ENCODE results near the gene GZMB.
A peak's percentile ranks its signal among the peaks of the same experiment; 100 is the strongest.

GZMB gene

GRCh38 chr14:24674204-24674970 lies 40.4 kb upstream of the GZMB start:
- ATAC-seq (ENCODE audit: insufficient read depth, low read depth) = peak; percentile 69

GRCh38 chr14:24673534-24674203 lies 39.7 kb upstream of the GZMB start:
- Histone ChIP-seq H4K20me1 (ENCODE audit: insufficient read depth, low read length) (no peaks in the 10 kb centered on the region), H2AFZ (ENCODE audit: low read depth, low read length) (peak overlapping the region; percentile 40), H3K9ac (ENCODE audit: low read depth, low read length) (peak overlapping the region; percentile 20; the same call in 1 of the 2 replicates), H3K9me3 (ENCODE audit: insufficient read depth, low read length, severe bottlenecking) (no peaks in the 10 kb centered on the region), H3K79me2 (ENCODE audit: insufficient read depth, low read length) (no peaks in the 10 kb centered on the region), H3K36me3 (ENCODE audit: insufficient read depth, low read length) (no peaks in the 10 kb centered on the region), H3K4me1 (ENCODE audit: insufficient read depth, low read length) (peaks cover 32% of the 10 kb centered on the region), H3K27me3 (ENCODE audit: insufficient read depth, low read length, poor library complexity) (peaks cover 8% of the 10 kb centered on the region), H3K4me2 (ENCODE audit: insufficient read depth, low read length) (peak overlapping the region; percentile 62), H3K4me3 (ENCODE audit: low read depth in 1 of 2, low read length in 2 of 2) (peak overlapping the region in 1 of 2 experiments; percentile 48; a peak in 2 of 4 replicates), H3K27ac (ENCODE audit: low read length) (peak overlapping the region; percentile 72)
- TF ChIP-seq CTCF (IDR thresholded peaks at IDR 0.05; ENCODE audit: borderline replicate concordance, extremely low read depth, low read length, poor library complexity, severe bottlenecking) = no peak
- no peak for TF ChIP-seq EZH2 (IDR thresholded peaks at IDR 0.05; ENCODE audit: borderline replicate concordance, low read depth, low read length, severe bottlenecking)
- DNase-seq (peak; percentile 73), ATAC-seq (ENCODE audit: insufficient read depth, low read depth) (peak; percentile 90)

More at GRCh38 chr14:24674204-24674970, 40.4 kb upstream of the GZMB start:
- peak; percentile 56 for DNase-seq
- no peaks in the 10 kb centered on the region for H4K20me1 ChIP-seq (ENCODE audit: insufficient read depth, low read length)
- no peaks in the 10 kb centered on the region for H3K9me3 ChIP-seq (ENCODE audit: insufficient read depth, low read length, severe bottlenecking)
- H3K79me2 ChIP-seq (ENCODE audit: insufficient read depth, low read length) = no peaks in the 10 kb centered on the region
- peaks cover 8% of the 10 kb centered on the region for H3K27me3 ChIP-seq (ENCODE audit: insufficient read depth, low read length, poor library complexity)
- peak overlapping the region; percentile 72 for H3K27ac ChIP-seq (ENCODE audit: low read length)
- H3K9ac ChIP-seq (ENCODE audit: low read depth, low read length) = peak overlapping the region; percentile 20; the same call in 1 of the 2 replicates
- H3K36me3 ChIP-seq (ENCODE audit: insufficient read depth, low read length) = no peaks in the 10 kb centered on the region
- peak overlapping the region; percentile 40; the same call in 1 of the 2 replicates for H2AFZ ChIP-seq (ENCODE audit: low read depth, low read length)
- peak overlapping the region in 1 of 2 experiments; percentile 48; a peak in 2 of 4 replicates for H3K4me3 ChIP-seq (ENCODE audit: low read depth in 1 of 2, low read length in 2 of 2)
- H3K4me1 ChIP-seq (ENCODE audit: insufficient read depth, low read length) = peaks cover 34% of the 10 kb centered on the region
- TF ChIP-seq CTCF (IDR thresholded peaks at IDR 0.05; ENCODE audit: borderline replicate concordance, extremely low read depth, low read length, poor library complexity, severe bottlenecking) (no peak), EZH2 (IDR thresholded peaks at IDR 0.05; ENCODE audit: borderline replicate concordance, low read depth, low read length, severe bottlenecking) (no peak)
- peak overlapping the region; percentile 62 for H3K4me2 ChIP-seq (ENCODE audit: insufficient read depth, low read length)

- DNase-seq (no peak), ATAC-seq (ENCODE audit: insufficient read depth, low read depth) (no peak)
- no peak overlapping the region for H2AFZ ChIP-seq (ENCODE audit: low read depth, low read length)
- H3K9ac ChIP-seq (ENCODE audit: low read depth, low read length) = no peak overlapping the region
- H3K79me2 ChIP-seq (ENCODE audit: insufficient read depth, low read length) = no peaks in the 10 kb centered on the region
- H3K4me2 ChIP-seq (ENCODE audit: insufficient read depth, low read length) = peak overlapping the region; percentile 62
- peaks cover 27% of the 10 kb centered on the region for H3K4me1 ChIP-seq (ENCODE audit: insufficient read depth, low read length)
- H4K20me1 ChIP-seq (ENCODE audit: insufficient read depth, low read length) = no peaks in the 10 kb centered on the region
- H3K36me3 ChIP-seq (ENCODE audit: insufficient read depth, low read length) = no peaks in the 10 kb centered on the region
- H3K9me3 ChIP-seq (ENCODE audit: insufficient read depth, low read length, severe bottlenecking) = no peaks in the 10 kb centered on the region
- H3K27ac ChIP-seq (ENCODE audit: low read length) = no peak overlapping the region
- TF ChIP-seq EZH2 (IDR thresholded peaks at IDR 0.05; ENCODE audit: borderline replicate concordance, low read depth, low read length, severe bottlenecking) (no peak), CTCF (IDR thresholded peaks at IDR 0.05; ENCODE audit: borderline replicate concordance, extremely low read depth, low read length, poor library complexity, severe bottlenecking) (no peak)
- H3K27me3 ChIP-seq (ENCODE audit: insufficient read depth, low read length, poor library complexity) = peaks cover 4% of the 10 kb centered on the region
- peak overlapping the region in 1 of 2 experiments; percentile 48; a peak in 2 of 4 replicates for H3K4me3 ChIP-seq (ENCODE audit: low read depth in 1 of 2, low read length in 2 of 2)
Observed at GRCh38 chr14:24673059-24673458, 39.1 kb upstream of the GZMB start.
